ENCODE data around the gene SPATA16. TPM values are rescaled to one million over a fixed set of nuclear protein-coding genes. Genes with fewer than 3 reads are reported as not detected.

The SPATA16 gene
- total and polyA plus RNA-seq, 8 donors = not detected

- Histone ChIP-seq H3K27ac (no peak overlapping the region), H3K9me3 (no peaks in the 10 kb centered on the region), H3K36me3 (no peaks in the 10 kb centered on the region), H3K27me3 (no peaks in the 10 kb centered on the region), H3K4me3 (no peak overlapping the region), H3K4me1 (no peaks in the 10 kb centered on the region)
- WGBS, 5 donors = 71 to 81% (median 78%) methylated on average over 4 of the region's 4 CpGs
- no peak for DNase-seq
- no peak for TF ChIP-seq POLR2AphosphoS5 (IDR thresholded peaks at IDR 0.05)
- TF ChIP-seq POLR2A (IDR thresholded peaks at IDR 0.05) = no peak
- TF ChIP-seq, protein P1, sequence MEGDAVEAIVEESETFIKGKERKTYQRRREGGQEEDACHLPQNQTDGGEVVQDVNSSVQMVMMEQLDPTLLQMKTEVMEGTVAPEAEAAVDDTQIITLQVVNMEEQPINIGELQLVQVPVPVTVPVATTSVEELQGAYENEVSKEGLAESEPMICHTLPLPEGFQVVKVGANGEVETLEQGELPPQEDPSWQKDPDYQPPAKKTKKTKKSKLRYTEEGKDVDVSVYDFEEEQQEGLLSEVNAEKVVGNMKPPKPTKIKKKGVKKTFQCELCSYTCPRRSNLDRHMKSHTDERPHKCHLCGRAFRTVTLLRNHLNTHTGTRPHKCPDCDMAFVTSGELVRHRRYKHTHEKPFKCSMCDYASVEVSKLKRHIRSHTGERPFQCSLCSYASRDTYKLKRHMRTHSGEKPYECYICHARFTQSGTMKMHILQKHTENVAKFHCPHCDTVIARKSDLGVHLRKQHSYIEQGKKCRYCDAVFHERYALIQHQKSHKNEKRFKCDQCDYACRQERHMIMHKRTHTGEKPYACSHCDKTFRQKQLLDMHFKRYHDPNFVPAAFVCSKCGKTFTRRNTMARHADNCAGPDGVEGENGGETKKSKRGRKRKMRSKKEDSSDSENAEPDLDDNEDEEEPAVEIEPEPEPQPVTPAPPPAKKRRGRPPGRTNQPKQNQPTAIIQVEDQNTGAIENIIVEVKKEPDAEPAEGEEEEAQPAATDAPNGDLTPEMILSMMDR (IDR thresholded peaks at IDR 0.05) = no peak
- no peak for TF ChIP-seq EP300 (IDR thresholded peaks at IDR 0.05)
- intact Hi-C loops (cut with DNase I; ENCODE audit: low total_unique reads) = no loop called here
Observed at GRCh38 chr3:173096994-173097785, 43.8 kb downstream of the SPATA16 start.

DNA sequence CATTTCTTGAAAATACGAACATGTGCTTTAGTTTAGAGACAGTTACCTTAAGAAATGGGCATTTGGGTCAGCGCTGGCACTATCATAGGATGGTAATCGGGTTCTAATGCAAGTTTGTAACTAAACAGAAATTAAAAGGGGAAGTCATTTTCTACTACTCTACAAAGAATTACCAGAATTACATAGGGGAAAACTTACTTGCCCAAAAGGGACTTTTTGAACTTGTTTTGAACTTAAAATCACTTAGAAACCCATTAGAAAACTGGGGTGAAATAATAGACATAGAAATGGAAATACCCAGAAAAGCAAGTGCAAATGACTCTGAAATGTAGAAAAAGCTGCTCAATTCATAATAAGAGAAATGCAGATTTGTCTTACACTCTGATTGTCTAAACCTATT is 44.9 kb downstream of the SPATA16 start:
- H3K9me3 ChIP-seq = no peaks in the 10 kb centered on the region
- H3K36me3 ChIP-seq = no peaks in the 10 kb centered on the region
- H3K27me3 ChIP-seq = no peaks in the 10 kb centered on the region
- no peaks in the 10 kb centered on the region for H3K4me1 ChIP-seq
- TF ChIP-seq, protein P1 (IDR thresholded peaks at IDR 0.05) = no peak
- no peak for TF ChIP-seq POLR2A (IDR thresholded peaks at IDR 0.05)
- no peak for TF ChIP-seq EP300 (IDR thresholded peaks at IDR 0.05)
- no peak for TF ChIP-seq POLR2AphosphoS5 (IDR thresholded peaks at IDR 0.05)
- no peak for DNase-seq
- no peak overlapping the region for H3K27ac ChIP-seq
- 85 to 96% (median 90%) methylated on average over 3 of the region's 3 CpGs for WGBS, 5 donors
- H3K4me3 ChIP-seq = no peak overlapping the region
- intact Hi-C loops (cut with DNase I; ENCODE audit: low total_unique reads) = no loop called here

- WGBS, 5 donors = 62 to 89% (median 83%) methylated on average over 1 of the region's 1 CpG
- Histone ChIP-seq H3K9me3 (no peaks in the 10 kb centered on the region), H3K36me3 (no peaks in the 10 kb centered on the region), H3K27ac (no peak overlapping the region), H3K27me3 (no peaks in the 10 kb centered on the region), H3K4me1 (no peaks in the 10 kb centered on the region), H3K4me3 (no peak overlapping the region)
- intact Hi-C loops (cut with DNase I; ENCODE audit: low total_unique reads) = no loop called here
- TF ChIP-seq, protein P1 (IDR thresholded peaks at IDR 0.05) = no peak
- no peak for TF ChIP-seq POLR2A (IDR thresholded peaks at IDR 0.05)
- TF ChIP-seq EP300 (IDR thresholded peaks at IDR 0.05) = no peak
- TF ChIP-seq POLR2AphosphoS5 (IDR thresholded peaks at IDR 0.05) = no peak
- no peak for DNase-seq
Observed at GRCh38 chr3:173092038-173092437, 49.0 kb downstream of the SPATA16 start.

DNA sequence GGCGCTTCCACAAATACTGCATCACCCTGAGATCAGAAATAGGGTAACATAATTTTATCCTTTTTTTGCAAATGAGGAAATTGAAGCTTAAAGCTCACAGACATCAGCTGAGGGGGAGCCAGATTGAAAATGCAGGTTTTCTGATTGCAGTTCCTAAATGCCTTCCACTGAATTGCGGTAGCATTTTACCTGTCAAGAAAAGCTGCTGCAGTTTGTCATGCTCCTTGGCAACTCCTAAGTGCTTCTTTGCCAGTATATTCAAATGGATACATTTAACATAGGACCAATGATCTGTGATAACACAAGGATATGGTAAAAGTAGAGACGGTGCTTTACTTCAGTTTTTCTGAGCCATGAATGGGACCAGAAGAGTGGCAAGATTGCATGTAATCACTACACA is 50.5 kb downstream of the SPATA16 start:
- Histone ChIP-seq H3K27me3 (no peaks in the 10 kb centered on the region), H3K4me1 (no peaks in the 10 kb centered on the region), H3K36me3 (no peaks in the 10 kb centered on the region), H3K4me3 (no peak overlapping the region), H3K9me3 (peaks cover 0 to 11% (median 0%) of the 10 kb centered on the region in 4 donors), H3K27ac (no peak overlapping the region)
- intact Hi-C loops (cut with DNase I; ENCODE audit: low total_unique reads) = no loop called here
- 81 to 95% (median 92%) methylated on average over 3 of the region's 3 CpGs for WGBS, 5 donors
- TF ChIP-seq EP300 (IDR thresholded peaks at IDR 0.05) (no peak), POLR2AphosphoS5 (IDR thresholded peaks at IDR 0.05) (no peak), POLR2A (IDR thresholded peaks at IDR 0.05) (no peak)
- TF ChIP-seq, protein P1 (IDR thresholded peaks at IDR 0.05) = no peak
- DNase-seq = no peak
